GM21528 (cell line): Measurements from ENCODE around the gene IRF6.
A peak's percentile ranks its signal among the peaks of the same experiment; 100 is the strongest.

Source experiments
- ATAC-seq: cut with Tn5 transposase; IDR thresholded peaks from one replicate; pipeline ENCODE4 v1.9.1; 2021; ENCODE audit warnings: mild to moderate bottlenecking, moderate library complexity; ENCODE audit not compliant: unreplicated experiment, low FRiP score

Gene IRF6

DNA sequence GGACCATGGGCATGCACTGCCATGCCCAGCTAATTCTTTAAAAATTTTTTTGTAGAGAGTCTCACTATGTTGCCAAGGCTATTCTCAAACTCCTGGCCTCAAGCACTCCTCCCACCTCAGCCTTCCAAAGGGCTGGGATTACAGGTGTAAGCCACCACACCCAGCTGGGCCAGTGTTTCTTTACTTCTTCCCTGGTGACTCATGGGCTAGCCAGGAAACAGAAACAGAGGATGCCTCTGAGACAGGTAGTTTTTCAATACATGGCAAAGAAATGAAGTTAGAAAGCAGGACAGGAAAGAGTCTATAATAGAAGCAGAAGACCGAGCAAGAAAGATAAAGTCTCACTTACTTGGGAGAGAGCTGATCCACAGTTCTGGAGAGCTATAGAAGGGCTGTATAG is 14.0 kb downstream of the IRF6 start:
- ATAC-seq, result no peak

DNA sequence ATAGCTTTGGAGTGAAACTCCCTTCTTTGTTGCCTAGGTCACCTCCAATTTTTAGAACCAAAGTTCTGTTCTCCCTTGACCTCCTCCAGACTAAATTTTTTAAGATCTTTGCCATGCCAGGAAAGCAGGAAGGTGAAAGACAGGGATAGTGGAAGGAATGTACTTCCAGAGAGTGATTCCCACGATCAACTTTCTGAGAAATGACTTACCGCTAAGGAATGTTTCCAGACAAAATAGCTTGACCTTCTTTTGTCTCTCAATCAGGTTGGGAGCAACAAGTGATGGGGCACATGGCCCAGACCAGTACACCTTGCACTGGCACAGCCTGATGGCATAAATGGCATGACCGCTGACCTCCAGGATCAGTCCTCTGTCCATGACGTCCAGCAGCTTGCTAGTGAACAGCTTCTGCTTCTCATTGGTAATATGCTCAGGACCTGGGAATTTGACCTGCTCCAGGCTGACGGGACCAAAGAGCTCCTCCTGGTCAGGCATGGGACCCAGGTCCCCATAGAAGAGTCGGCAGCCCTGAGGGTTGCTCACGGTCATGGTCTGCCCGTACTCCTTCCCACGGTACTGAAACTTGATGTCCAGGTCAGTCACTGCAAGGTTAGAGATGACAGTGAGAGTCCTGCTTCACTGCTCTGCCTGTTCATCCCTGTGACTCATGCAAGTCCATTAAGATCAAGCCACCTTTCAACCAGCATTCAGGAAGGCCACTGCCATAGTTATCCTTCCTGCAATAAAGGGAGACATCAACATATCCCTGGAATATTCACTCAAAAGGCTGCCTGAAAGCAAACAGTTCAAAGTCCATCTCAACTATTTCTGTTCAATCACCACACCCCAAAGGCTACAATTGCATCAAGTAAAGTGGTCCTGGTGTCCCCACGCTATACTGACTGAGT is 15.4 kb downstream of the IRF6 start:
- ATAC-seq, result no peak

DNA sequence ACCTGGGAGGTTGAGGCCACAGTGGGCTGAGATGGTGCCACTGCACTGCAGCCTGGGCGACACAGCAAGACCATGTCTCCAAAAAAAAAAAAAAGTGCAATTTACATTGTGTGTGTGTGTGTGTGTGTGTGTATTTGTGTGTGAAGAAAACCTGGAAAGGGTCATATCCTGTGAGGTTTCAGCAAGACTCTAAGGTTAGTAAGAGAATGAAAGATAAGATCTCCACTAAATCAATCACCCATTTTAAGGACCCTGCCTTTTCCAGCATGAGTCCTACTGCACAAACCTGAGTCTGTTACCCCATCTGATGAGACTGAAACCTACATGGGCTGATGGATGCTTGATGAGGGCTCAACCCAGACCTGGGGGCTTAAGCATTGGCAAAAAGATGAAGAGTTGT is 16.7 kb downstream of the IRF6 start:
- no peak for ATAC-seq

DNA sequence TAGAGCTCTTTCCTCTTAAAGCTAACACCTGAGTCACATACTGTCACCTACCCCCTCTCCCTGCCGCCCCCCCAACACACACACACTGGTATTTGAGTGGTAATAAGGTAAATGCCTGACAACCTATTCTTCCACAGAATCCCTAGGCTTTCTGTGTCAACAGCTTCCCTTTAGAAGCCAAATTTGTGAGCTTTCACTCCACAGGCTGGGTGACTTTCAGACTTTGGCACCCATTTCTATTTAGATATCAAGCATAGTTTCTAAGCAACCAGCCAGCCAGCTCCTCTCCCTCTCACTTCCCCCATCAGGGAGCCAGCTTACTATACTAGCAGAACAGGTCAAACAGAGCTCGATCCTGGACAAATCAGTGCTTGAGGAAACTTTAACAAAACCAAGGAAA is 18.4 kb downstream of the IRF6 start:
- ATAC-seq, result no peak

DNA sequence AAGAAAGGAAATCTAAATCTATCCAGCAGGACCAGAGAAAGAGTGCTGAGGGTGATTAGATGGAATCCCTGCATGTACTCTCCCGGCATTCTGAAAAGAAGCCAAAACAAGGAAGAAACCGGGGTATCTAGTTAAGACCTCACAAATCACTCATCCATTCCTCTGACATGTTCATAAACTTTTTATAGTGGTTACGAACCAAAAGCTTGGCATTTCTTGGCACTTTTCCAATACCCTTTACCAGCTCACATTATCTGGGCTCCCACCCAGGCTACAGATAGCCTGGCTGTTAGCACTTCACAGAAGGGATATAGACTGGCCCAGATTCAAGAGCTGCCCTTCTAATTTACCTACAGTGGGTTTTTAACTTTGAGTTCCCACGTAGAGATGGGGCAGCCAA is 19.8 kb downstream of the IRF6 start:
- no peak for ATAC-seq

DNA sequence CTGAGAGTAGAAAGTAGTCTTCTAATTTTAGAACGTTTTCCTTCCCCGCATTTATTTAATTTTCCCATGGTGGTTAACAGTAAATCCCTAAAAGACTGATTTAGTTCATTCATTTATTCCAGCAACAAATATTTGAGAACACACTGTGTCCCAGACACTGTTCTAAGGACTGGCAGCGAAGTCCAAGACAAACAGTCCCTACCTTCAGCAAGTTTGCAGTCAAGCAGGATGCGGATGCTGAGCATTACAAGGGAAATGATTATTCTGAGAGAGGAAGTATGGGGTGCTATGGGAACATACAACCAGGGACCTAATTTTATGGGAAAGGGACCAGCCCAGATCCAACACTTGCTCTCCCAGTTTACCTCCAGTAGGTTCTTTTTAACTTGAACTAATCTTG is 20.4 kb downstream of the IRF6 start:
- ATAC-seq, result no peak

DNA sequence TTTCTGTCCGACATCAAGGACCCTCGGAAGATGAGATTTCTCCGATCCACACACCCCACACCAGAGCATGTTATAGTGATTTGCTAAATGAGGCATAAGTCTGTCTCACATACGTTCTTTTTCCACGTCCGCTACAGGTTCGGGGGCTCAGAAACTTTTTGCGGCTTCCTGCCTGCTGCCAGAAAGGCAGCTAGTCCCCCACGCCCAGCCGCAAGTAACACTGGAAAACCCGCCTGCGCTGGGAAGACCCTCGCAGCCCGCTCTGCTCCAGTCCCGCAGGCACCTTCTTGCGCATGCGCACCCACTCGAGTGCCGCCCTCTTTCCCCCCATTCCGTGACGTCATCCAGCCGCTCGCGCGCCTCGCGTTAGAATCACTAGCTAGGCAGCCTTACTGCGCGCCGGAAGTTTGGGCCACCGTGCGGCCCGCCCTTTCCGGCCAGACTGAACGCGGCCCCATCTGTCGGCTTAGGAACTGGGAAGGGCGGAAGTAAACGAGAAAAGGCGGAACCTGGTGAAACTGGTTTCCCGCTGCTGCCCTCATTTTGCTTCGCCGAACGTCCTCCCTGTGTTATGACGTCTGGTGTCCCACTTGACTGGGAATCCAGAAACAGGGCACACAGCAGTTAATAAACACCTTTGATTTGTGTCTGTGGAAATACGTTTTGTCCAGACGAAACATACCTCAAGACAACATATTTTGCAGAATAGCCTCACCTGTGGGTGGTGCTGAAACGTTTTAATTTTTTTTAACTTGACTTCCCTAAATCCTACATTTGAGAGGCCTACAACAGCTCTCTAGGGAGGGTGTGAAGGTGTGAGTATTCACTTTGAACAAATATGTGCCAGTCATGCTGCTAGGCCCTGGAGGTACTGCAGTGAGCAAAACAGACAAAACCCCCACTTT is 21.4 kb downstream of the IRF6 start, which contains the start of gene C1orf74:
Gene C1orf74 (minus strand): TSS at position 295 of the 905 bp plus-strand sequence. CDS start 925 bp downstream, outside the sequence.
- ATAC-seq, result peak; percentile 98

DNA sequence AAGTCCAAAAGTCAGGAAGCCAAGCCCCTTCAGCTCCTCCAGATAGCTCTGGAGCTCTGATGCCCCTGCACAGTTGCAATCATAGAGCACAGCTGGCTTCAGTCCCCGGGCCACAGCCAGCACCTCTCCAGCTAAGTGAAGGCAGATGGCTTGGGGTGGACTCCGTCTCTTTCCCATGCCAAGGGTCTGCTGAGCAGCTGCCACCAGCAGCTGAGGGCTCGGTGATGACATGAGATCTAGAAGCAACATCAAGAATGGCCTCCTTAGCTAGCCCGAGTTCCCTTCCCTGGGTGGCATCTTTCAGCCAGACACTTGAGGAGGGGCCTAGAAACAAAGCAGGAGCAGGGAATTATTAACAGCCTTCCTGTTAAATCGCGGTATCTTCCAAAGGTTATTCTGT is 22.6 kb downstream of the IRF6 start:
- no peak for ATAC-seq

DNA sequence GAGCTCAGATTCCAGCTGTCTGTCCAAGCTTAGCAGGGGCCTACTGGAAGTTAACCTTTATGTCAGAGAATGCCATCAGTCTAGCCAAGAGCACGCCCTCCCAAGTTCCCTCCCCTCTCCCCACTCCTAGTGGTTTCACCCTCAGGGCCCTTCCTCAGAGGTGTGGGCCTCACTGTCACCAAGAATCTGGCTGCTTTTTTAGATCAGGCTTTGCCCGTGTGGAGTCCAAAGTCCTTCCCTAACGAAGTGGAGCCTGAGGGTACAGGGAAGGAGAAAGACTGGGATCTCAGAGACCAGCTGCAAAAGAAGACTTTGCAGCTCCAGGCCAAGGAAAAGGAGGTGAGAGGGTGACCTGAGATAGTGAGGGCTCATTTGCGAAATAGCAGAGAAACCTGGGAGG is 25.7 kb downstream of the IRF6 start:
- ATAC-seq, result no peak

DNA sequence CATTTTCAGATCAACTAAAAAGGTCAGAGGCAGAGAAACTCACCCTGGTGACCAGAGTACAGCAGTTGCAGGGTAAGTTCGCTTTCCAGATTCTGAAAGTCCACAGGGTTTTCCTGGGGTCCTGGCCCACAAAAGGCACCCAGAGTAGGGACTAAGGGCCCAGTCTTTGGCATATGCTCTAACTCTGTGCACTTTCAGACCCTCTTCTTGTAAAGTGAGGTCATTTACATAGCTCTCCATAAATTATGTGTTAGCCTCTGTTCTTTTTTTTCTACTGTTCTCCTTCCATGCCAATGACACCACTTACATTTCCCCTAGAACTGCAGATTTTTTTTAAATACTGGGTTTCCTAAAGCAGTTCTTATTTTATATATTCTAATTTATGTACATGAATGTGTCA is 27.8 kb downstream of the IRF6 start:
- ATAC-seq, result no peak

DNA sequence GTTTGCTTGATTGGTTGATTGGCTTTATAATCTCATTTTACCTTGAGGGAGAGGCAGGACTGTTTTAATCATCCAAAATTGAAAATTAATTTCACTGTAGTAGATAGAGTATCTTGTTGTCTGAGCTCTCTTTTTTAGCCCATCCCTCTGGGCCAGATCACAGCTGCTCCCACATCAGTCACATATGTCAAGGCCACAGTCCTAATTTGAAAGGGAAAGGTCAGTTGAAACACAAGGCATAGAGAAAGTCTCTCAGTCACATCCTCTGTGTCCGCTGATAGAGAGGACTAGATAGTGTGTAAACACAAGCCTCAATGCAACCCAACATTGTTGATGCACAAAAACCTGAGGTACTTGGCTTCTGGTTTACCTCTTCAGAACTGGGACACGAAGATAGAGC is 28.4 kb downstream of the IRF6 start:
- ATAC-seq, result no peak

DNA sequence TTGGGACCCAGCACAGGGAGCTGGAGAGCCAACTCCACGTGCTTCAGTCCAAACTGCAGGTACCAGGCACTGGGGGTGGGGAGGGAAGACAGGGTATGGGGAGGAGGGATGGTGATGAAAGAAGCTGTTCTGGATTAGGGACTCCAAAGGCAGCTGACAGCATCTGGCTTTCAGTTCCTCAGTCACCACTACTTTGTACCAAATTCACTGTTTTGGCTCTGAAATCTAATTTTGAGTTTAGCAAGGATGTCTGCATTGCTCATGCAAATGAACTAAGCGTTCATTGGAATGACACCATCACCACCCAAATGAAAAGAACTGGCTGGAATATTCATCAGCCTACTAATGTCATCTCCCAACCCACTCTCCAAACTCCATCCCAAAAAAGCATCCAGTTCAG is 30.3 kb downstream of the IRF6 start:
- no peak for ATAC-seq

DNA sequence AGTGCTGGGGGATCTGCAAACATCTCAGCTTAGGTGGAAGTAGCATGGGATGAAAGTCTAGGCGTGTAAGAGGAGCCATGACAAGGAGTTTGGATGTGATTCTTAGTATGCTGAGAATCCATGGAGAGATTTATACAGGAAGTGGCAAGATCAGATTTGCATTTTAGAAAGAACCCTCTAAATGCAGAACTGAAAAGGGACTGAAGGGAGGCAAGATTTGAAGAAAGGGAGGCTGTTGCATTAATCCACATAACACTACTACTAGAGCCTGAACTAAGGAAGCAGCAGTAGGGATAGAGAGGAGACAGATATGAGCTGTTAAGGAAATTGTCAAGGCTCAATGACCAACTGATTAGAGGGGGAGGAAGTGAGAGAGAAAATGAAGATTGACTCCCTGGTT is 31.4 kb downstream of the IRF6 start:
- ATAC-seq, result peak; percentile 69

DNA sequence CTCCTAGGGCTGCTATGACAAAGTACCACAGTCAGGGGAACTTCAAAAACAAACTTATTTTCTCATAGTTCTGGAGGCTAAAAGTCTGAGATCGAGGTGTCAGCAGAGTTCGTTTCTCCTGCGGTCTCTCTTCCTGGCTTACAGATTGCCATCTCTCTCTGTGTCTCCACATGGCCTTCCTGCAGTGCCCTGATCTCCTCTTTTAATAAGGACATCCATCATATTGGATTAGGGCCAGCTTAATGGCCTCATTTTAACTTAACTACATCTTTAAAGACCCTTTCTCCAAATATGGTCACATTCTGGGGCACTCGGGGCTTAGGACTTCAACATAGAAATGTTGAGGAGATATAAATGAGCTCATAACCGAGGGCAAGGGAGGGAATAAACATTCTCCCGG is 33.8 kb downstream of the IRF6 start:
- no peak for ATAC-seq

DNA sequence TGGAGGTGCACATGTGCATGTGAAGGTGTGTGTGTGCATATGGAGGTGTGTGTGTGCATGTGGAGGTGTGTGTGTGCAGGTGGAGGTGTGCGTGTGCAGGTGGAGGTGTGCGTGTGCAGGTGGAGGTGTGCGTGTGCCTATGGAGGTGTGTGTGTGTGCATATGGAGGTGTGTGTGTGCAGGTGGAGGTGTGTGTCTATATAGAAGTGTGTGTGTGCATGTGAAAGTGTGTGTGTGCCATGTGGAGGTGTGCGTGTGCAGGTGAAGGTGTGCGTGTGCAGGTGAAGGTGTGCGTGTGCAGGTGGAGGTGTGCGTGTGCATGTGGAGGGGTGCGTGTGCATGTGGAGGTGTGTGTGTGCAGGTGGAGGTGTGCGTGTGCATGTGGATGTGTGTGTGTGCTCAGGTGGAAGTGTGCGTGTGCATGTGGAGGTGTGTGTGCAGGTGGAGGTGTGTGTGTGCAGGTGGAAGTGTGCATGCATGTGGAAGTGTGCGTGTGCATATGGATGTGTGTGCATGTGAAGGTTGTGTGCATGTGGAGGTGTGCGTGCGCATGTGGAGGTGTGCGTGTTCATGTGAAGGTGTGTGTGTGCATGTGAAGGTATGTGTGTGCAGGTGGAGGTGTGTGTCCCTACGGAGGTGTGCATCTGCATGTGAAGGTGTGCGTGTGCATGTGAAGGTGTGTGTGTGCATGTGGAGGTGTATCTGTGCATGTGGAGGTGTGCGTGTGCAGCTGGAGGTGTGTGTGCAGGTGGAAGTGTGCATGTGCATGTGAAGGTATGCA is 35.1 kb downstream of the IRF6 start:
- no peak for ATAC-seq

DNA sequence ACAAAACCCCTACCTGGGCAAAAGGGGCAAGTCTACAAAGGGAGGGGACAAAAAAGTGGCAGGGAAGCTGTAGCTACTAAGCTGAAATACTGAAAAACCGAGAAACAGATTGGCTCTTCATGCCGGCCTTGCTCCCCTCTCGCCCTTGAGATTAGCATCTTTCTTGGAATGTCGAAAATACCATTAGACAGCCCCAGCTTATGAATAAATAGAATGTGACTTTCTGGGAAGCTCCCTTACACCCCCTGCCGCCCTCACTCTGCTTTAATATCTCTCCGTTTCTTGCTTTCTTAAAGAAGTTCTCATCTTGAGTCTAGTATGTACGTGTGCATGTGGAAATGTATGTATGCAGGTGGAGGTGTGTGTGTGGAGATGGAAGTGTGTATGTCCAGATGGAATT is 36.0 kb downstream of the IRF6 start:
- ATAC-seq, result no peak

DNA sequence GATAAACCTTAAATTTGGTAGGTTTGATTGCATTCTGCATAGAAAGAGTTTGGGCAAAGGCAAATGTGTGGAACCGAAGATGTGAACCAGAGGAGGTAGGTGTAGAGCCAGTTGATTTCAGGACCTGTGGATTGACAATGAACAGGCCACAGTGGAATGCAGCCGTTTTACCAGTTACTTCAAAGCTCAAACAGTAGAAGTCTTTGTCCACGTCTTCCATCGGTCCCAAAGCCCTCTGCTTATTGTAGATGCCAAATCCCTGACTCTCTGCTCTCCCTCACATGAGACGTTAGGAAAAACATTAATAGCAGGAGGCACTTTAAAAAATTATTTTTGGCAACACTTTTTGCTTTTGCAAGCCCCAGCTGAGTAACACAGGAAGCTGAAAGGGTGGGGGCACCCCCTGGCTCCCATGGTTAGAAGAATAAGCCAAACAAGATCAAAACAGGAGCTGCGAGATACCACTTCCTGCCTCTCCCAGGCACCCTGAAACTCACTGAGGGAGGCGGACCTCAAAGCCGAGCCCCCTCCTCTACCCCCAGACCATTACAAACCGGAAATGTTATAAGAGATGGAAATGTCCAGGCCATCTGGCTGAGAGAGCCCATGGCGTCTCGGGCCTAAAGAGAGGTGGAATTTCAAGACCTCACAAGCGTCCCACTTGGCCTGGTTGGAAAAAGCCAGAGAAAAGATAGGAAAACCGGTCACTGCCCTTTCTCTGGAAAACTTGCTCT is 36.6 kb downstream of the IRF6 start:
- peak; percentile 82 for ATAC-seq

DNA sequence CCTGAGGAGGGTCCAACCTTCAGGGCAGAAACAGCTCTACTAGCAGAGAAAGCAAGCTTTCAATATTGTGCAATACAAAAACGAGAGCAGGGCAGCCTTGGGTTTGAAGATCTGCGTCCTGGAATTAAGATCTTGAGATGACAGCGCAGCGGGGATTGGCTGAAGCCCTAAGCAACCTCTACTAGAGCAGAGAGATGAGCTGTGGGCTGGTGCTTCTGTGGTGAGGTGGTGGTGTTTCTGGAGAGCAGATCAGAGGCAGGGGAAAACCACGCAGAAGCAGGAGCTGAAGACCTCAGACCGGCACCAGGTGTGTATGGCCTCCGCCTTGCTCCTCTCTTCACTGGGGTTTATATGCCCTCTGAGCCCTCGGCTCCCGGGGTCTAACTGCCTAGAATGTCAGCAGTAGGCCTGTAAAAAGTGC is 37.6 kb downstream of the IRF6 start:
- peak; percentile 89 for ATAC-seq

DNA sequence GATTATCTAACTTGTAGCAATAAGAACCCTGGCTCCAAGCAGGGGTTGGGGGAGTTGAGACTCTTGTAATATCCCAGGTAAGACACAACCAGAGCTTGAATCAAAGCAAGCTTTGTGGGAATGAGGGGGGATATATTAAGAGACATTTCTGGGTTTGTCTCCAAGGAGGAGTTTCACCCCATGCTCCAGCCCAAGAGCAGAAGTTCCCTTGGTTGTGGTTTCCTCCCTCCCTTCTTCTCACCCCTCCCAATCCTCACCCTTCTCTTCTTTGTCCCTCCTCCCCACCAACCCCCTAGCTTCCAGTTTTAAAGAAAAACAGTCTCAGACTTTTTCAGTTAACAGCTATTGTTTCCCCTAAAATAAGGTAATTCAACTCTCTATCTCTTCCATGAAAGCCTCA is 38.2 kb downstream of the IRF6 start:
- no peak for ATAC-seq

DNA sequence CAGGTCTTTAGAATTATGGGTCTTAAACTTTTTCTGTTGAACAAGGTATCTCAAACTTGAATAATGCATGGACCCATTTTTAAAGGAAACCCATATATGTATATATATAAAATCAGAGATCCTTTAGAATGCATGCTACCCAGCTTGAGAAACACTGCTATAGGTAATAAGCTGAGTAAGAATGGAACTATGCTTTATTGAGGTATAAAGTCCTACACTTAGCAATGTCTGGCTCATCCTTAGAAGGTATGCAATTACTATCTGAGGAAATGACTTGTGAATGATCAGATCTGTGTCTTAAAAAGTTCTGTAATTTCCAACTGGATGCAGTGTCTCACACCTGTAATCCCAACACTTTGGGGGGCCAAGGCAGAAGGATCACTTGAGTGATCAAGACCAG is 38.8 kb downstream of the IRF6 start:
- no peak for ATAC-seq
